NB4 (cell line): ENCODE measurements around the gene SPACA7.

Experiments used
- DNase-seq: peaks from one replicate; pipeline ENCODE4 v3.0.0; 2010; ENCODE audit warnings: low read depth
- H3K4me3 ChIP-seq: one replicate; pipeline ENCODE4 v1.5.1; 2011; ENCODE audit warnings: mild to moderate bottlenecking, low read depth, low read length, moderate library complexity
- CTCF ChIP-seq: IDR thresholded peaks from one replicate; pipeline ENCODE4 v1.5.1; 2012; ENCODE audit warnings: low read depth, low read length
- MAX ChIP-seq: IDR thresholded peaks from 2 replicates; pipeline ENCODE4 v1.6.1; 2011; ENCODE audit warnings: low read depth, low read length
- MYC ChIP-seq: IDR thresholded peaks from 2 replicates; pipeline ENCODE4 v1.6.1; 2011; ENCODE audit warnings: low read depth, low read length
- POLR2A ChIP-seq: IDR thresholded peaks from 2 replicates; pipeline ENCODE4 v1.6.1; 2011; ENCODE audit warnings: mild to moderate bottlenecking; ENCODE audit not compliant: insufficient read length; ENCODE audit errors: extremely low read depth

The SPACA7 gene

GRCh38 chr13:112438515-112438914 lies 62.4 kb downstream of the SPACA7 start:
- no peak for DNase-seq
- TF ChIP-seq CTCF (no peak), MAX (no peak), POLR2A (no peak)
- no peak overlapping the region for H3K4me3 ChIP-seq

- TF ChIP-seq POLR2A (no peak), MAX (no peak), CTCF (no peak), MYC (no peak)
- no peak overlapping the region for H3K4me3 ChIP-seq
- no peak for DNase-seq
Measured at GRCh38 chr13:112441226-112441625, 65.1 kb downstream of the SPACA7 start.

- no peak overlapping the region for H3K4me3 ChIP-seq
- TF ChIP-seq CTCF, result no peak
- no peak for TF ChIP-seq POLR2A
- no peak for TF ChIP-seq MAX
- no peak for TF ChIP-seq MYC
- no peak for DNase-seq
Measured at GRCh38 chr13:112441779-112442310, 65.7 kb downstream of the SPACA7 start.

- no peak for TF ChIP-seq CTCF
- H3K4me3 ChIP-seq, result no peak overlapping the region
- peak; percentile 20 for DNase-seq
Measured at GRCh38 chr13:112442483-112443090, 66.4 kb downstream of the SPACA7 start.

- TF ChIP-seq CTCF (peak; percentile 30), MAX (no peak)
- H3K4me3 ChIP-seq, result no peak overlapping the region
- DNase-seq, result peak; percentile 28
Measured at GRCh38 chr13:112443191-112443994, 67.2 kb downstream of the SPACA7 start.

- TF ChIP-seq CTCF (peak; percentile 95), MYC (0 out of 2 replicates have a peak, but pooled peaks have one; percentile 12), POLR2A (no peak), MAX (no peak)
- DNase-seq, result peak; percentile 68
- H3K4me3 ChIP-seq, result no peak overlapping the region
Measured at GRCh38 chr13:112443995-112444311, 67.8 kb downstream of the SPACA7 start.
